ENCODE results near the gene BDNF.

BDNF gene

GRCh38 chr11:27616711-27617110 lies 83.5 kb downstream of the BDNF start:
- Histone ChIP-seq H2AK5ac (ENCODE audit: low read length, severe bottlenecking) (no peak overlapping the region), H2BK120ac (ENCODE audit: low read depth, low read length) (no peak overlapping the region), H4K8ac (ENCODE audit: low read length) (no peak overlapping the region), H3K79me1 (replicated peaks; ENCODE audit: low read length, poor library complexity, severe bottlenecking) (no peaks in the 10 kb centered on the region), H3K18ac (ENCODE audit: low read depth in 1 of 2, low read length in 2 of 2) (no peak overlapping the region), H3K23ac (ENCODE audit: low read length in 2 of 2) (no peak overlapping the region), H2BK12ac (ENCODE audit: low read length in 2 of 2) (no peak overlapping the region), H2BK15ac (ENCODE audit: low read depth, poor library complexity, severe bottlenecking) (no peak overlapping the region), H3K14ac (ENCODE audit: low read length in 2 of 2) (no peak overlapping the region), H3K27me3 (ENCODE audit: control insufficient read depth in 1 of 2, insufficient read depth in 1 of 2, low read length in 2 of 2) (no peaks in the 10 kb centered on the region), H2BK5ac (ENCODE audit: low read depth, low read length, poor library complexity, severe bottlenecking) (no peak overlapping the region), H3K27ac (ENCODE audit: low read length, poor library complexity, severe bottlenecking) (no peak overlapping the region), H3K36me3 (ENCODE audit: control insufficient read depth in 1 of 2, insufficient read depth in 2 of 2, low read depth in 1 of 2, low read length in 2 of 2) (no peaks in the 10 kb centered on the region), H3K9ac (ENCODE audit: low read length) (no peak overlapping the region), H3K4me2 (ENCODE audit: low read length, poor library complexity, severe bottlenecking) (no peak overlapping the region), H2AFZ (ENCODE audit: low read depth, low read length) (no peak overlapping the region), H3K4me3 (ENCODE audit: insufficient read depth in 1 of 2, low read depth in 1 of 2, low read length in 2 of 2) (no peak overlapping the region), H4K91ac (ENCODE audit: low read length) (no peak overlapping the region), H3K4ac (ENCODE audit: low read depth in 1 of 2, low read length in 2 of 2) (no peak overlapping the region), H3K4me1 (ENCODE audit: control insufficient read depth, insufficient read depth, low read depth, low read length) (no peaks in the 10 kb centered on the region), H3K9me3 (ENCODE audit: control insufficient read depth, low read length) (no peaks in the 10 kb centered on the region)
- 81% methylated on average over 2 of the region's 2 CpGs for WGBS
- DNase-seq, result no peak

- WGBS, result 88% methylated on average over 5 of the region's 5 CpGs
- no peak overlapping the region for H3K4me3 ChIP-seq (ENCODE audit: insufficient read depth in 1 of 2, low read depth in 1 of 2, low read length in 2 of 2)
- H3K27me3 ChIP-seq (ENCODE audit: control insufficient read depth in 1 of 2, insufficient read depth in 1 of 2, low read length in 2 of 2), result no peaks in the 10 kb centered on the region
- no peak overlapping the region for H2AFZ ChIP-seq (ENCODE audit: low read depth, low read length)
- no peak overlapping the region for H4K8ac ChIP-seq (ENCODE audit: low read length)
- no peak overlapping the region for H2BK15ac ChIP-seq (ENCODE audit: low read depth, poor library complexity, severe bottlenecking)
- H3K36me3 ChIP-seq (ENCODE audit: control insufficient read depth in 1 of 2, insufficient read depth in 2 of 2, low read depth in 1 of 2, low read length in 2 of 2), result no peaks in the 10 kb centered on the region
- H3K9ac ChIP-seq (ENCODE audit: low read length), result no peak overlapping the region
- no peak overlapping the region for H2AK5ac ChIP-seq (ENCODE audit: low read length, severe bottlenecking)
- H2BK5ac ChIP-seq (ENCODE audit: low read depth, low read length, poor library complexity, severe bottlenecking), result no peak overlapping the region
- no peak overlapping the region for H3K18ac ChIP-seq (ENCODE audit: low read depth in 1 of 2, low read length in 2 of 2)
- no peak overlapping the region for H2BK120ac ChIP-seq (ENCODE audit: low read depth, low read length)
- no peak overlapping the region for H3K27ac ChIP-seq (ENCODE audit: low read length, poor library complexity, severe bottlenecking)
- no peak overlapping the region for H4K91ac ChIP-seq (ENCODE audit: low read length)
- no peak overlapping the region for H3K4ac ChIP-seq (ENCODE audit: low read depth in 1 of 2, low read length in 2 of 2)
- no peak overlapping the region for H3K23ac ChIP-seq (ENCODE audit: low read length in 2 of 2)
- no peaks in the 10 kb centered on the region for H3K4me1 ChIP-seq (ENCODE audit: control insufficient read depth, insufficient read depth, low read depth, low read length)
- DNase-seq, result no peak
- H3K9me3 ChIP-seq (ENCODE audit: control insufficient read depth, low read length), result no peaks in the 10 kb centered on the region
- H2BK12ac ChIP-seq (ENCODE audit: low read length in 2 of 2), result no peak overlapping the region
- H3K4me2 ChIP-seq (ENCODE audit: low read length, poor library complexity, severe bottlenecking), result no peak overlapping the region
- H3K14ac ChIP-seq (ENCODE audit: low read length in 2 of 2), result no peak overlapping the region
- no peaks in the 10 kb centered on the region for H3K79me1 ChIP-seq (replicated peaks; ENCODE audit: low read length, poor library complexity, severe bottlenecking)
Measured at GRCh38 chr11:27615833-27616232, 84.4 kb downstream of the BDNF start.

GRCh38 chr11:27614092-27614491 lies 86.2 kb downstream of the BDNF start:
- Histone ChIP-seq H2BK12ac (ENCODE audit: low read length in 2 of 2) (no peak overlapping the region), H3K79me1 (replicated peaks; ENCODE audit: low read length, poor library complexity, severe bottlenecking) (no peaks in the 10 kb centered on the region), H4K91ac (ENCODE audit: low read length) (no peak overlapping the region), H2AFZ (ENCODE audit: low read depth, low read length) (no peak overlapping the region), H3K36me3 (ENCODE audit: control insufficient read depth in 1 of 2, insufficient read depth in 2 of 2, low read depth in 1 of 2, low read length in 2 of 2) (no peaks in the 10 kb centered on the region), H4K8ac (ENCODE audit: low read length) (no peak overlapping the region), H2BK15ac (ENCODE audit: low read depth, poor library complexity, severe bottlenecking) (no peak overlapping the region), H3K4me3 (ENCODE audit: insufficient read depth in 1 of 2, low read depth in 1 of 2, low read length in 2 of 2) (no peak overlapping the region), H3K4me2 (ENCODE audit: low read length, poor library complexity, severe bottlenecking) (no peak overlapping the region), H2BK120ac (ENCODE audit: low read depth, low read length) (no peak overlapping the region), H3K23ac (ENCODE audit: low read length in 2 of 2) (no peak overlapping the region), H3K14ac (ENCODE audit: low read length in 2 of 2) (no peak overlapping the region), H3K18ac (ENCODE audit: low read depth in 1 of 2, low read length in 2 of 2) (no peak overlapping the region), H3K4me1 (ENCODE audit: control insufficient read depth, insufficient read depth, low read depth, low read length) (no peaks in the 10 kb centered on the region), H3K9me3 (ENCODE audit: control insufficient read depth, low read length) (no peaks in the 10 kb centered on the region), H3K4ac (ENCODE audit: low read depth in 1 of 2, low read length in 2 of 2) (no peak overlapping the region), H3K9ac (ENCODE audit: low read length) (no peak overlapping the region), H3K27ac (ENCODE audit: low read length, poor library complexity, severe bottlenecking) (no peak overlapping the region), H2AK5ac (ENCODE audit: low read length, severe bottlenecking) (no peak overlapping the region), H3K27me3 (ENCODE audit: control insufficient read depth in 1 of 2, insufficient read depth in 1 of 2, low read length in 2 of 2) (no peaks in the 10 kb centered on the region), H2BK5ac (ENCODE audit: low read depth, low read length, poor library complexity, severe bottlenecking) (no peak overlapping the region)
- DNase-seq, result no peak

GRCh38 chr11:27612932-27613880 lies 87.0 kb downstream of the BDNF start:
- H2BK5ac ChIP-seq (ENCODE audit: low read depth, low read length, poor library complexity, severe bottlenecking), result no peak overlapping the region
- H2BK15ac ChIP-seq (ENCODE audit: low read depth, poor library complexity, severe bottlenecking), result no peak overlapping the region
- H3K79me1 ChIP-seq (replicated peaks; ENCODE audit: low read length, poor library complexity, severe bottlenecking), result no peaks in the 10 kb centered on the region
- 96% methylated on average over 5 of the region's 9 CpGs for WGBS
- H3K4me2 ChIP-seq (ENCODE audit: low read length, poor library complexity, severe bottlenecking), result no peak overlapping the region
- H3K4me3 ChIP-seq (ENCODE audit: insufficient read depth in 1 of 2, low read depth in 1 of 2, low read length in 2 of 2), result no peak overlapping the region
- H2BK12ac ChIP-seq (ENCODE audit: low read length in 2 of 2), result no peak overlapping the region
- H3K23ac ChIP-seq (ENCODE audit: low read length in 2 of 2), result no peak overlapping the region
- DNase-seq, result no peak
- H4K91ac ChIP-seq (ENCODE audit: low read length), result no peak overlapping the region
- no peak overlapping the region for H2BK120ac ChIP-seq (ENCODE audit: low read depth, low read length)
- H3K27ac ChIP-seq (ENCODE audit: low read length, poor library complexity, severe bottlenecking), result no peak overlapping the region
- H3K9ac ChIP-seq (ENCODE audit: low read length), result no peak overlapping the region
- no peak overlapping the region for H3K14ac ChIP-seq (ENCODE audit: low read length in 2 of 2)
- no peaks in the 10 kb centered on the region for H3K9me3 ChIP-seq (ENCODE audit: control insufficient read depth, low read length)
- no peaks in the 10 kb centered on the region for H3K4me1 ChIP-seq (ENCODE audit: control insufficient read depth, insufficient read depth, low read depth, low read length)
- no peaks in the 10 kb centered on the region for H3K36me3 ChIP-seq (ENCODE audit: control insufficient read depth in 1 of 2, insufficient read depth in 2 of 2, low read depth in 1 of 2, low read length in 2 of 2)
- H2AK5ac ChIP-seq (ENCODE audit: low read length, severe bottlenecking), result no peak overlapping the region
- no peak overlapping the region for H2AFZ ChIP-seq (ENCODE audit: low read depth, low read length)
- H4K8ac ChIP-seq (ENCODE audit: low read length), result no peak overlapping the region
- no peaks in the 10 kb centered on the region for H3K27me3 ChIP-seq (ENCODE audit: control insufficient read depth in 1 of 2, insufficient read depth in 1 of 2, low read length in 2 of 2)
- no peak overlapping the region for H3K18ac ChIP-seq (ENCODE audit: low read depth in 1 of 2, low read length in 2 of 2)
- no peak overlapping the region for H3K4ac ChIP-seq (ENCODE audit: low read depth in 1 of 2, low read length in 2 of 2)

All from mesenchymal stem cell (in vitro differentiated cells and primary cell).